SU-DHL-6 (cell line): Measurements from ENCODE around the gene SPATA9.
"Not testable (repeated sequence)": the region's sequence is repeated elsewhere in the genome, so short reads cannot be mapped to it uniquely, and the experiment has no call there.

ENCODE experiments used
- H2AFZ ChIP-seq: fragments of 200-600 bp; sonication (generic); 2 replicates; pipeline ENCODE4 v1.6.1; 2014; ENCODE audit warnings: low read depth, mild to moderate bottlenecking, moderate library complexity, mixed read lengths, antibody characterized with exemption, low read length; ENCODE audit not compliant: severe bottlenecking
- H3F3A ChIP-seq: fragments of 200-600 bp; shearing (Covaris generic); 2 replicates; pipeline ENCODE4 v1.6.0; 2016; ENCODE audit warnings: antibody characterized with exemption, mild to moderate bottlenecking; ENCODE audit not compliant: insufficient read depth
- H3K27ac ChIP-seq: fragments of 200-600 bp; sonication (generic); 2 replicates; pipeline ENCODE4 v1.5.1; 2016; ENCODE audit warnings: low read depth, mild to moderate bottlenecking, low read length, moderate library complexity, mixed read lengths
- H3K27me3 ChIP-seq: fragments of 200-600 bp; sonication (generic), shearing (Covaris generic); 2 replicates; pipeline ENCODE4 v1.6.0; 2014; ENCODE audit warnings: mild to moderate bottlenecking, low read length
- H3K36me3 ChIP-seq: fragments of 200-600 bp; sonication (generic); 2 replicates; pipeline ENCODE4 v1.6.1; 2014; ENCODE audit warnings: mild to moderate bottlenecking, low read length, mixed read lengths
- H3K4me2 ChIP-seq: fragments of 300-600, 200-600 bp; shearing (Covaris generic), sonication (generic); 2 replicates; pipeline ENCODE4 v1.6.0; 2014; ENCODE audit warnings: low read length, low read depth, mild to moderate bottlenecking; ENCODE audit not compliant: poor library complexity, severe bottlenecking
- H3K4me3 ChIP-seq: fragments of 200-600 bp; sonication (generic); 2 replicates; pipeline ENCODE4 v1.5.1; 2014; ENCODE audit warnings: antibody characterized with exemption, low read length, mild to moderate bottlenecking, mixed read lengths; ENCODE audit not compliant: insufficient read depth, poor library complexity, severe bottlenecking
- H3K79me2 ChIP-seq: fragments of 200-600 bp; sonication (generic); 2 replicates; pipeline ENCODE4 v1.6.1; 2014; ENCODE audit warnings: mild to moderate bottlenecking, low read length, moderate library complexity; ENCODE audit not compliant: insufficient read depth
- H3K9ac ChIP-seq: fragments of 200-600 bp; sonication (generic); 2 replicates; pipeline ENCODE4 v1.7.0; 2014; ENCODE audit warnings: mild to moderate bottlenecking, low read length
- H3K9me2 ChIP-seq: fragments of 200-600 bp; sonication (generic); replicated peaks from 2 replicates; pipeline ENCODE4 v1.6.1; 2014; ENCODE audit warnings: low read length; ENCODE audit not compliant: insufficient read depth
- H3K9me3 ChIP-seq: fragments of 200-600 bp; sonication (generic); 2 replicates; pipeline ENCODE4 v1.6.1; 2014; ENCODE audit warnings: low read length, mixed read lengths; ENCODE audit not compliant: insufficient read depth
- H4K20me1 ChIP-seq: fragments of 200-600 bp; sonication (generic); 2 replicates; pipeline ENCODE4 v1.6.1; 2014; ENCODE audit warnings: low read depth, mild to moderate bottlenecking, antibody characterized with exemption, low read length, moderate library complexity, mixed read lengths
- EZH2phosphoT487 ChIP-seq: fragments of 200-600 bp; sonication (generic), shearing (Covaris generic); conservative IDR thresholded peaks from 2 replicates; pipeline ENCODE4 v1.6.1; 2018; ENCODE audit warnings: mild to moderate bottlenecking, antibody characterized with exemption, low read length, moderate library complexity, mixed read lengths
- TF ChIP-seq, protein P1 (sequence below): fragments of 200-600 bp; sonication (generic); IDR thresholded peaks from one replicate; pipeline ENCODE4 v1.5.1; 2017; ENCODE audit warnings: antibody characterized with exemption, mild to moderate bottlenecking, low read length, moderate library complexity; ENCODE audit not compliant: insufficient read depth, poor library complexity, severe bottlenecking

The SPATA9 gene

DNA sequence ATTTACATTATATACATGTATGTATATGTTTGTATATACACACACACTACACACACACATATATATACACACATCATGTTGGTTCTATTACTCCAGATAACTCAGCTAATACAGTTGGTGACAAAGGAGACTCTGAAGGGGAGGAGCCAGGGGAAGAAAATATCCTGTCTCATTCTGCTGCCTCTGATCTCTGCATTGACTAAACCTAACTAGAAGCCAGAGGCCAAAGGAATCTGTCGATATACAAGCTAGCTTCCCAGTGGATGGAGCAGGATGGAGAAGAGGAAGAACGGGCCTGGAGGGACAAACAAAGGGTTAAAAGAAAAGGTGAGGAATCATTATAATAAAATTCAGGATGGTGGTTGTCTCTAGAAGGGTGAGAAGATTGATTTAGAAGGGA lies 34.6 kb upstream of the SPATA9 start:
- Histone ChIP-seq H3K4me3 (no peak overlapping the region), H3K79me2 (no peaks in the 10 kb centered on the region), H2AFZ (no peak overlapping the region), H3K4me2 (no peak overlapping the region), H3K27me3 (no peaks in the 10 kb centered on the region), H3K36me3 (no peaks in the 10 kb centered on the region), H4K20me1 (no peaks in the 10 kb centered on the region), H3F3A (no peaks in the 10 kb centered on the region), H3K9ac (no peak overlapping the region), H3K9me2 (no peaks in the 10 kb centered on the region), H3K9me3 (no peaks in the 10 kb centered on the region), H3K27ac (no peak overlapping the region)
- TF ChIP-seq, protein P1, sequence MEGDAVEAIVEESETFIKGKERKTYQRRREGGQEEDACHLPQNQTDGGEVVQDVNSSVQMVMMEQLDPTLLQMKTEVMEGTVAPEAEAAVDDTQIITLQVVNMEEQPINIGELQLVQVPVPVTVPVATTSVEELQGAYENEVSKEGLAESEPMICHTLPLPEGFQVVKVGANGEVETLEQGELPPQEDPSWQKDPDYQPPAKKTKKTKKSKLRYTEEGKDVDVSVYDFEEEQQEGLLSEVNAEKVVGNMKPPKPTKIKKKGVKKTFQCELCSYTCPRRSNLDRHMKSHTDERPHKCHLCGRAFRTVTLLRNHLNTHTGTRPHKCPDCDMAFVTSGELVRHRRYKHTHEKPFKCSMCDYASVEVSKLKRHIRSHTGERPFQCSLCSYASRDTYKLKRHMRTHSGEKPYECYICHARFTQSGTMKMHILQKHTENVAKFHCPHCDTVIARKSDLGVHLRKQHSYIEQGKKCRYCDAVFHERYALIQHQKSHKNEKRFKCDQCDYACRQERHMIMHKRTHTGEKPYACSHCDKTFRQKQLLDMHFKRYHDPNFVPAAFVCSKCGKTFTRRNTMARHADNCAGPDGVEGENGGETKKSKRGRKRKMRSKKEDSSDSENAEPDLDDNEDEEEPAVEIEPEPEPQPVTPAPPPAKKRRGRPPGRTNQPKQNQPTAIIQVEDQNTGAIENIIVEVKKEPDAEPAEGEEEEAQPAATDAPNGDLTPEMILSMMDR: no peak
- no peak for TF ChIP-seq EZH2phosphoT487

DNA sequence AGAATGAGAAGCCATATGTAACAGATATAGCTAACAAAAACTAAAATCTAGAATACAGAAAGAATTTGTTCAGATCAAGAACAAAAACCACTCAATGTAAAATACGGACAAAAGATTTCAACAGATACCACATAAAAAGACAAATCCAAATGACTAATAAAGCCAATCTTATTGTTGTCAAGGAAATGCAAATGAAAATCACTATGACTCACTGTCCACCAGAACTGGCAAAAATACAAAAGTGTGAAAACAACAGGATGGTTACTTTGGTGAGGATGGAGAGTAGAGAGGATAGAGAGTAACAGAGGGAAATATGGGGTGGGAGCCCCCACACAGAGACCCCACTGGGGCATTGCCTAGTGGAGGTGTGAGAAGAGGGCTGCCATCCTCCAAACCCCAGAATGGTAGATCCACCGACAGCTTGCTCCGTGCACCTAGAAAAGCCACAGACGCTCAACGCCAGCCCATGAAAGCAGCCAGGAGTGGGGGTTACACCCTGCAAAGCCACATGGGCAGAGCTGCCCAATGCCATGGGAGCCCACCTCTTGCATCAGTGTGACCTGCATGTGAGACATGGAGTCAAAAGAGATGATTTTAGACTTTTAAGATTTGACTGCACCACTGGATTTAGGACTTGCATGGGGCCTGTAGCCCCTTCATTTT lies 33.1 kb upstream of the SPATA9 start:
- no peak overlapping the region for H3K27ac ChIP-seq
- no peak overlapping the region for H3K9ac ChIP-seq
- H3K4me2 ChIP-seq: no peak overlapping the region

DNA sequence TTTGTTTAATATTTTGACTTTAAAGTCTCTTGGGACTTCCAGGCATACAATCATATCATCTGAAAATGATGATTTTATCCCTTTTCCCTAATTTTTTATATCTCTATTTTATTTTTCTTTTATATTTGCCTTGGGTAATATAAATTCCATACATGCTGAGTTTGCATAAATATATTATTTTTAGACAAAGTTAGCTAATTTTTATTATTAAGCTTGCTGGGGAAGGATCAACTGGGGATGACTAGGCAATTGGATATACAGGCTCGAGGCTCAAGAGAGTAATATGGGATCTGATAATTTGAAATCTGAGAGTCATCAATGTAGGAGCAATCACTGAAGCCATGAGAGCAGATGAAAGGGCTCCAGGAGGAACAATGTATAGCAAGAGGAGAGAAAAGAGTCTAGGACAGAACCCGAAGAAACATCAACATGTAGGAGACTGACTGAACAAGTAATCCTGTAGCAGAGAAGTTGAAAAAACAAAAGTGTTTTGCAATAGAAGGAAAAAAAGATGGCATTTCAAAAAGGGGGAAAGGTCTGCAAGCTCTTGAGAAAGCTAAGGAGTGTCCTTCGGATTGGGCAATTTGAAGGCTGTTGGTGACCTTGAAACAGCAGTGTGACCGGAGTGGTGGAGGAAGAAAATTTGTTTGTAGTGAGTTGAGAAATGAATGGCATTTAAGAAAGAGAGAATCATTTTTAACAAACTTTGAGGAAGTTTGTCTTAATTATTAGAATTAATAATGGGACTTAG lies 31.3 kb upstream of the SPATA9 start:
- no peak overlapping the region for H3K27ac ChIP-seq
- H4K20me1 ChIP-seq: no peaks in the 10 kb centered on the region
- H3K9ac ChIP-seq: no peak overlapping the region
- TF ChIP-seq EZH2phosphoT487: no peak
- TF ChIP-seq, protein P1: no peak
- H3K27me3 ChIP-seq: no peaks in the 10 kb centered on the region
- H3K9me3 ChIP-seq: no peaks in the 10 kb centered on the region
- no peak overlapping the region for H3K4me2 ChIP-seq
- H3F3A ChIP-seq: no peaks in the 10 kb centered on the region
- H3K36me3 ChIP-seq: no peaks in the 10 kb centered on the region
- H3K9me2 ChIP-seq: no peaks in the 10 kb centered on the region
- H2AFZ ChIP-seq: no peak overlapping the region
- no peaks in the 10 kb centered on the region for H3K79me2 ChIP-seq
- H3K4me3 ChIP-seq: no peak overlapping the region

More for the DNA sequence above, 33.1 kb upstream of the SPATA9 start:
- no peak overlapping the region for H2AFZ ChIP-seq
- H3K36me3 ChIP-seq: no peaks in the 10 kb centered on the region
- no peak for TF ChIP-seq EZH2phosphoT487
- TF ChIP-seq, protein P1: no peak
- no peak overlapping the region for H3K4me3 ChIP-seq
- no peaks in the 10 kb centered on the region for H3K9me2 ChIP-seq
- no peaks in the 10 kb centered on the region for H3F3A ChIP-seq
- no peaks in the 10 kb centered on the region for H3K27me3 ChIP-seq
- no peaks in the 10 kb centered on the region for H3K9me3 ChIP-seq
- H3K79me2 ChIP-seq: no peaks in the 10 kb centered on the region
- no peaks in the 10 kb centered on the region for H4K20me1 ChIP-seq

DNA sequence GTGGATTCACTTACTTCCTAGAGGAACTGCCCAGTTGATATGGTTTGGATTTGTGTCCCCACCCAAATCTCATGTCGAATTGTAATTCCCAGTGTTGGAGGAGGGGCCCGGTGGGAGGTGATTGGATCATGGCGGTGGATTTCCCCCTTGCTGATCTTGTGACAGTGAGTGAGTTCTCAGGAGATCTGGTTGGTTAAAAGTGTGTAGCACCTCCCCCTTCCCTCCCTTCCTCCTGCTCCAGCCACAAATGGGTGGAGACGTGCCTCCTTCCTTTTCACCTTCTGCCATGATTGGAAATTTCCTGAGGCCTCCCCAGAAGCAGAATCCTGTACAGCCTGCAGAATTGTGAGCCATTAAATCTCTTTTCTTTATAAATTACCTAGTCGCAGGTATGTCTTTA lies 30.5 kb upstream of the SPATA9 start:
- H3K27me3 ChIP-seq, H3K36me3 ChIP-seq, H3K9me3 ChIP-seq, H3K4me2 ChIP-seq, H3K9ac ChIP-seq, H3F3A ChIP-seq, H3K79me2 ChIP-seq, H2AFZ ChIP-seq, H3K4me3 ChIP-seq, H3K27ac ChIP-seq, H4K20me1 ChIP-seq, H3K9me2 ChIP-seq: not testable (repeated sequence)
